Naive B cell (primary cell): ENCODE results near the gene CAMKK1. TPM values are rescaled to one million over a fixed set of nuclear protein-coding genes. Genes with fewer than 3 reads are reported as not detected.

Experiments used
- ATAC-seq, 2 donors: fragments of 150-1000 bp; cut with Tn5 transposase; 2 replicates each; pipeline ENCODE4 v1.10.0; 2021; ENCODE audit warnings: low read depth in 2 of 2, mild to moderate bottlenecking in 2 of 2, moderate library complexity in 2 of 2
- DNase-seq: peaks from one replicate; pipeline ENCODE4 v3.0.0; 2022
- H3K27ac Mint-ChIP-seq, 6 donors: one replicate each; pipeline ENCODE4 v1.8.0; 2020 to 2022; ENCODE audit warnings: mild to moderate bottlenecking in 6 of 6, mixed read lengths in 6 of 6, moderate library complexity in 5 of 6, inconsistent platforms in 2 of 6
- H3K27me3 Mint-ChIP-seq, 3 donors: one replicate each; pipeline ENCODE4 v1.8.0; 2021 to 2022; ENCODE audit warnings: mixed read lengths in 3 of 3, mild to moderate bottlenecking in 1 of 3
- H3K36me3 Mint-ChIP-seq, 2 donors: one replicate each; pipeline ENCODE4 v1.8.0; 2020 to 2022; ENCODE audit warnings: mixed read lengths in 2 of 2, inconsistent platforms in 1 of 2, mild to moderate bottlenecking in 1 of 2
- H3K4me1 Mint-ChIP-seq, 3 donors: one replicate each; pipeline ENCODE4 v1.8.0; 2020 to 2022; ENCODE audit warnings: mixed read lengths in 3 of 3, inconsistent platforms in 1 of 3, mild to moderate bottlenecking in 1 of 3, moderate library complexity in 1 of 3
- H3K4me3 Mint-ChIP-seq, 8 donors: one replicate each; pipeline ENCODE4 v1.8.0; 2020 to 2022; ENCODE audit warnings: mild to moderate bottlenecking in 8 of 8, mixed read lengths in 8 of 8, moderate library complexity in 8 of 8, inconsistent platforms in 2 of 8
- H3K9me3 Mint-ChIP-seq, 7 donors: one replicate each; pipeline ENCODE4 v1.8.0; 2020 to 2022; ENCODE audit warnings: mixed read lengths in 7 of 7, mild to moderate bottlenecking in 5 of 7, inconsistent platforms in 2 of 7, moderate library complexity in 1 of 7
- polyA plus RNA-seq, 6 donors: library from polyadenylated mRNA; unstranded; fragments of 300-500 nt; fragmentation: Illumina TruSeq; gene quantifications; one replicate each; pipeline ENCODE4 v1.2.3, GENCODE V29; 2021; ENCODE audit warnings: low read depth in 6 of 6

The CAMKK1 gene
- polyA plus RNA-seq, 6 donors from 2014 or later = 0.69 to 1.4 (median 1.1) TPM

- no peaks in the 10 kb centered on the region for H3K27me3 Mint-ChIP-seq
- H3K4me3 Mint-ChIP-seq = no peak overlapping the region
- DNase-seq = no peak
- no peak for ATAC-seq
- H3K36me3 Mint-ChIP-seq = peaks cover 0 to 9% of the 10 kb centered on the region in 2 donors
- H3K4me1 Mint-ChIP-seq = peaks cover 29 to 43% (median 31%) of the 10 kb centered on the region in 3 donors
- no peaks in the 10 kb centered on the region for H3K9me3 Mint-ChIP-seq
- H3K27ac Mint-ChIP-seq = peak overlapping the region; percentile 71 to 95 (median 92)
Measured at GRCh38 chr17:3924512-3925350, 31.9 kb upstream of the CAMKK1 start.

GRCh38 chr17:3923466-3924190 lies 30.8 kb upstream of the CAMKK1 start:
- peaks cover 0 to 9% of the 10 kb centered on the region in 2 donors for H3K36me3 Mint-ChIP-seq
- peaks cover 29 to 47% (median 31%) of the 10 kb centered on the region in 3 donors for H3K4me1 Mint-ChIP-seq
- H3K9me3 Mint-ChIP-seq = no peaks in the 10 kb centered on the region
- no peak for DNase-seq
- peak overlapping the region in 1 of 8 donors; percentile 53 for H3K4me3 Mint-ChIP-seq
- H3K27ac Mint-ChIP-seq = peak overlapping the region in 4 of 6 donors; percentile 81 to 92 (median 88)
- ATAC-seq = no peak
- no peaks in the 10 kb centered on the region for H3K27me3 Mint-ChIP-seq

DNA sequence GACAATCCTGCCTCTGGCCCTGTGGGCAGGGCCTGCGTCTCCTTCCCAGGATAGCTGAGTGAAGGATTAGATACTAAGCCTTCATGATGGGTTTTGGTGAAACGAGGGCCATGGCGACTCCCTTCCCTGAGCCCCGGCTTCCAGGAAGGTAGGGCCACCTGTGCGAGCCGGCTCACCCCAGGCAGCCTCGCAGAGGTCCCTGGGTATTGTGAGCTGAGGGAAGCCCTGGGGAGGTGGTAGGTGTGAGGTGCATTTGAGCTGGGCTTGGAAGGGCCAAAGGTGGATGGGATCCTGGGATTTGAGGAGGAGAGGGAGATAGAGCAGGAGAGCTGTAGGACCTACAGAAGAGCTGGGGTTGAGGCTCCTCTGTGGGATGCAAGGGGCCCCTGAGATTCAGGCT lies 29.9 kb upstream of the CAMKK1 start:
- H3K27ac Mint-ChIP-seq = peak overlapping the region; percentile 30 to 95 (median 87)

DNA sequence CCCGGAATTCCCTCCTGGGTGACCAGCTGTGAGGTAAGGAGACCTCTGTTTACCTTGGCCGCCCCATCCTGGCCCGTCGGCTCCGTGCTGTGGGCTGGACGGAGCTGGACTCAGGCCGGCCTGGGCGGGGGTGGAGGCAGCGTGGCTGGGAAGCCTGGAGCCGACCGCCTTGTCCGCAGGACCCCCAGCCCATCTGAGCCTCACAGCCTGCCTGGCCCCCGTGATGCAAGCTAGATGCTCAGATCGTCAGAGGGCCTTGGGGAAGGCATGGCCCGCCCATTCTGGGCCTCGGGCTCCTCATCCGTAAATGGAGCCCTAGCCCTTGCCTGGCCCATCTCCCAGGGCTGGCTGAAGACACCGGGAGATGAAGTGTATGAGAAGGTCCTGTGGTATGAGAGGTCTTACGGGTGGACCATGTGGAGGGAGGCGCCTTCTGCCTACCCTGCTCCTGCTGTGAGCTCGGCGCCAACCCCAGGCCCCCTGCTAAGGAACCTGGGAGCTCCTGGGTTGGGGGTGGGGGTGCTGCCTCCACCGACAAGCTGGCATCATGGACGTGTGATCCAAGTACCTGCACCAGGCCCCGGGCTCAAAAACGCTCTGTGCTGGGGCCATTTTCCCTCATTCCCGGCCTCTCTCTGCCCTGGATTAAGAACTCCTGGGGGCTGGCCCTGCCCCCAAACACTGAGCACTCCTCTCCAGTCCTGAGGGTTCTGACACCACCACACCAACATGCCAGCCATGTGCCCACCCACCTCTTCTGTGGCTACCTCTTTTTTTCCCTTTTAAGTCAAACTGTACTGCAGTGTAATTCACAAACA lies 28.9 kb upstream of the CAMKK1 start:
- ATAC-seq (no peak), DNase-seq (no peak)
- H3K27ac Mint-ChIP-seq = peak overlapping the region in 4 of 6 donors; percentile 77 to 92 (median 86)

More for the DNA sequence above, 29.9 kb upstream of the CAMKK1 start:
- no peaks in the 10 kb centered on the region for H3K9me3 Mint-ChIP-seq
- DNase-seq (no peak), ATAC-seq (no peak)
- H3K4me3 Mint-ChIP-seq = peak overlapping the region in 2 of 8 donors; percentile 64 to 70
- H3K27me3 Mint-ChIP-seq = no peaks in the 10 kb centered on the region
- peaks cover 0 to 9% of the 10 kb centered on the region in 2 donors for H3K36me3 Mint-ChIP-seq
- peaks cover 26 to 51% (median 31%) of the 10 kb centered on the region in 3 donors for H3K4me1 Mint-ChIP-seq

DNA sequence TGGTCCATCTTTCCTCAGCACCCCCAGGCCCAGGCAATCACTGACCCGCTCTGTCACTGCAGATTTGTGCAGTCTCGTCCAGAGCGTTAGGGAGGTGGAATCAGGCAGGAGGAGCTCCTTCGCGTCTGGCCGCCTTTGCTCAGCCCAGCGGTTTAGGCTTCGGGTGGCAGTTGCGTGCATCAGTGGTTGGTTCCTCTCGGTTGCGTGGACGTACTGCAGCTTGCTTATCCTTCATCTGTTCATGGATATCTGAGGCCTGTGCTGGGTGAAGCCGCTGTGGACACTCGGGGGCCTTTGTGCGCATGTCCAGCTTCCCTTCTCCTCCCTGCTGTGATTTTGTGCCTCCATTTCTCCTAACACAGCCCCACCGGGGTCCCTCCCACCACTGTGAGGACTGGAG lies 28.2 kb upstream of the CAMKK1 start:
- DNase-seq (no peak), ATAC-seq (no peak)
- no peaks in the 10 kb centered on the region for H3K27me3 Mint-ChIP-seq
- H3K4me1 Mint-ChIP-seq = peaks cover 40 to 63% (median 47%) of the 10 kb centered on the region in 3 donors
- no peaks in the 10 kb centered on the region for H3K9me3 Mint-ChIP-seq
- peak overlapping the region in 4 of 6 donors; percentile 42 to 84 (median 66) for H3K27ac Mint-ChIP-seq
- H3K4me3 Mint-ChIP-seq = peak overlapping the region in 4 of 8 donors; percentile 17 to 62 (median 46)
- H3K36me3 Mint-ChIP-seq = peaks cover 0 to 9% of the 10 kb centered on the region in 2 donors

More for the DNA sequence above, 28.9 kb upstream of the CAMKK1 start:
- H3K36me3 Mint-ChIP-seq = peaks cover 0 to 9% of the 10 kb centered on the region in 2 donors
- no peaks in the 10 kb centered on the region for H3K9me3 Mint-ChIP-seq
- H3K4me1 Mint-ChIP-seq = peaks cover 36 to 59% (median 41%) of the 10 kb centered on the region in 3 donors
- H3K4me3 Mint-ChIP-seq = no peak overlapping the region
- H3K27me3 Mint-ChIP-seq = no peaks in the 10 kb centered on the region

- no peak for DNase-seq
- peak overlapping the region in 3 of 6 donors; percentile 62 to 90 (median 86) for H3K27ac Mint-ChIP-seq
- ATAC-seq = no peak
- H3K27me3 Mint-ChIP-seq = no peaks in the 10 kb centered on the region
- H3K4me3 Mint-ChIP-seq = no peak overlapping the region
- no peaks in the 10 kb centered on the region for H3K9me3 Mint-ChIP-seq
- H3K36me3 Mint-ChIP-seq = no peaks in the 10 kb centered on the region
- peaks cover 48 to 75% (median 58%) of the 10 kb centered on the region in 3 donors for H3K4me1 Mint-ChIP-seq
Measured at GRCh38 chr17:3919123-3919624, 26.3 kb upstream of the CAMKK1 start.

- no peaks in the 10 kb centered on the region for H3K9me3 Mint-ChIP-seq
- H3K36me3 Mint-ChIP-seq = no peaks in the 10 kb centered on the region
- peak overlapping the region; percentile 33 to 100 (median 70) for H3K27ac Mint-ChIP-seq
- DNase-seq (no peak), ATAC-seq (no peak)
- H3K4me3 Mint-ChIP-seq = peak overlapping the region in 6 of 8 donors; percentile 15 to 74 (median 68)
- peaks cover 52 to 75% (median 65%) of the 10 kb centered on the region in 3 donors for H3K4me1 Mint-ChIP-seq
- no peaks in the 10 kb centered on the region for H3K27me3 Mint-ChIP-seq
Measured at GRCh38 chr17:3918372-3919122, 25.7 kb upstream of the CAMKK1 start.

GRCh38 chr17:3917391-3917931 lies 24.6 kb upstream of the CAMKK1 start:
- H3K9me3 Mint-ChIP-seq = no peaks in the 10 kb centered on the region
- peaks cover 53 to 75% (median 65%) of the 10 kb centered on the region in 3 donors for H3K4me1 Mint-ChIP-seq
- H3K4me3 Mint-ChIP-seq = peak overlapping the region; percentile 88 to 97 (median 95)
- H3K27ac Mint-ChIP-seq = peak overlapping the region; percentile 100
- no peak for ATAC-seq
- H3K27me3 Mint-ChIP-seq = no peaks in the 10 kb centered on the region
- no peak for DNase-seq
- no peaks in the 10 kb centered on the region for H3K36me3 Mint-ChIP-seq

GRCh38 chr17:3916825-3917224 lies 24.0 kb upstream of the CAMKK1 start:
- Mint-ChIP-seq H3K4me1 (peaks cover 52 to 75% (median 64%) of the 10 kb centered on the region in 3 donors), H3K9me3 (no peaks in the 10 kb centered on the region), H3K27ac (peak overlapping the region; percentile 100), H3K36me3 (no peaks in the 10 kb centered on the region), H3K4me3 (peak overlapping the region; percentile 88 to 97 (median 95)), H3K27me3 (no peaks in the 10 kb centered on the region)
- no peak for ATAC-seq
- peak; percentile 51 for DNase-seq

DNA sequence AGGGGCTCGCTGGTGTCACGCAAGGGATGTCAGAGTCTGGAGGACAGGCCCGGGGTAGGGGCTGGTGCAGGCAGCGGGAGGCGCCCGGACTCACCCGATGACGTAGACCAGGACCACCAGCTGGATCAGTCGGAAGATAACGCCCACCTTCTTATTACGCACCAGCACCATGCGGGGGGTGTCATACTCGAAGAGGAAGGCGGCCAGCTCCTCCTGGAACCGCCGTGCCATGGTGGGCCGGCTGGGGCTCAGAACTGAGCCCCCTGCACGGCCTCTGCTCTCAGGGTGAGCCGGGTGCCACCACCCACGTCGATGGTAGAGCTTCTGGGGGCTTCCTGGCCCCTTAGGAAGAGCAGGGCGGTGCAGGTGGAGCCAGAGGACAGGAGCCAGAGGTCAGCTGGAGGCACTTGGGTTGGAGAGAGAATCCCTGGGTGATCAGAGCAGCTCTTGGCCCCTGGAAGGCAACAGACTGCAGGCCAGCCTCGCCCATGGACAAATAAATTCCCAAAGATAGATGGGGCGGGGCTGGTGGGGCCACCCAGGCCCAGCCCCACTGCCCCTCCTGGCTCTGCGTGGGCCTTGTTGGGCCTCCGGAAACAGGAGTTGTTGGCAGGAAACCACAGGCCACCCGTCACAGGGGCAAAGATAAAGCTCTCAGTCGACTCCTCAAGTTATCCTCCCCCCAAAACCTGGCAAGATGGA lies 23.3 kb upstream of the CAMKK1 start, which contains the start of gene P2RX1:
P2RX1 (minus strand) TSS at position 471 of the 702 bp plus-strand sequence; CDS start at position 231, 240 bp downstream.
- Mint-ChIP-seq H3K36me3 (no peaks in the 10 kb centered on the region), H3K4me3 (peak within 1 kb of the TSS; percentile 88 to 97 (median 95)), H3K4me1 (peaks cover 57 to 79% (median 67%) of the 10 kb centered on the region in 3 donors), H3K9me3 (no peaks in the 10 kb centered on the region), H3K27ac (peak within 1 kb of the TSS; percentile 100), H3K27me3 (no peaks in the 10 kb centered on the region)
- ATAC-seq (peak; percentile 20 to 26), DNase-seq (peak; percentile 85)

GRCh38 chr17:3915581-3915994 lies 22.7 kb upstream of the CAMKK1 start:
- peaks cover 55 to 79% (median 67%) of the 10 kb centered on the region in 3 donors for H3K4me1 Mint-ChIP-seq
- no peaks in the 10 kb centered on the region for H3K9me3 Mint-ChIP-seq
- DNase-seq (no peak), ATAC-seq (no peak)
- peak overlapping the region; percentile 88 to 97 (median 95) for H3K4me3 Mint-ChIP-seq
- H3K27me3 Mint-ChIP-seq = no peaks in the 10 kb centered on the region
- no peaks in the 10 kb centered on the region for H3K36me3 Mint-ChIP-seq
- H3K27ac Mint-ChIP-seq = peak overlapping the region; percentile 100
